HepG2 (cell line): ENCODE results near the gene GALNT18. TPM values are rescaled to one million over a fixed set of nuclear protein-coding genes. Genes with fewer than 3 reads are reported as not detected.

Experiments
- ATAC-seq: fragments of 200-7000 bp; cut with Tn5 transposase; 3 replicates; pipeline ENCODE4 v1.9.1; 2020; ENCODE audit warnings: mild to moderate bottlenecking, moderate library complexity
- BruUV-seq: library from RNA; stranded (reverse); fragments of 400-500 nt; replicated peaks from 2 replicates; lab custom pipeline; 2021; lab: Mats Ljungman, UMichigan
- CTCF ChIA-PET: fragments of 300-600 bp; formaldehyde crosslinking; extraction: SDS; loops from one replicate; lab custom pipeline; 2021; ENCODE audit warnings: low total read pairs, inconsistent platforms, low intra/inter-chr PET ratio; lab: Yijun Ruan, JAX
- POLR2A ChIA-PET: fragments of 350-600 bp; sonication (Branson Sonifier 250); formaldehyde crosslinking; loops from one replicate; lab custom pipeline; 2020; ENCODE audit warnings: antibody characterized with exemption, inconsistent platforms; lab: Yijun Ruan, JAX
- DNase-seq: peaks from one replicate; pipeline ENCODE4 v3.0.0-alpha.2; 2015; ENCODE audit warnings: low spot score
- FAIRE-seq: peaks from 3 replicates; lab custom pipeline; 2011; peaks lifted over from hg19 to GRCh38; lab: Jason Lieb, UNC
- H2AFZ ChIP-seq: one replicate; pipeline ENCODE4 v1.6.1; 2011; ENCODE audit warnings: low read length, inconsistent platforms
- H3K27ac ChIP-seq: fragments of 300-600 bp; 3 replicates; pipeline ENCODE4 v1.8.0; 2011; ENCODE audit warnings: mixed run types, mild to moderate bottlenecking, mixed read lengths, low read length, inconsistent platforms; ENCODE audit not compliant: insufficient read depth; ENCODE audit errors: extremely low read length
- H3K27me3 ChIP-seq, 2 experiments: fragments of 200-600 bp in 1 of 2; 2 replicates in 1 of 2; 3 replicates in 1 of 2; pipeline versions ENCODE4 v1.6.0 to v1.8.0; 2011; ENCODE audit warnings: low read length in 2 of 2, mild to moderate bottlenecking in 2 of 2, moderate library complexity in 2 of 2, inconsistent platforms in 1 of 2; ENCODE audit not compliant: insufficient read depth in 2 of 2, control insufficient read depth in 1 of 2
- H3K36me3 ChIP-seq, 2 experiments: fragments of 200-600 bp in 1 of 2; replicated peaks in 1 of 2; 2 replicates in 1 of 2; 3 replicates in 1 of 2; pipeline versions ENCODE4 v1.5.1 to v1.8.0; 2011; ENCODE audit warnings: low read length in 2 of 2, inconsistent platforms in 1 of 2; ENCODE audit not compliant: insufficient read depth in 2 of 2, control insufficient read depth in 1 of 2
- H3K4me1 ChIP-seq: 2 replicates; pipeline ENCODE4 v1.5.1; 2012; ENCODE audit warnings: low read length, inconsistent platforms; ENCODE audit not compliant: insufficient read depth
- H3K4me2 ChIP-seq: 2 replicates; pipeline ENCODE4 v1.6.0; 2011; ENCODE audit warnings: low read depth, low read length, inconsistent platforms
- H3K4me3 ChIP-seq, 3 experiments: fragments of 200-600 bp in 1 of 3; sonication (generic), shearing (Covaris generic) in 1 of 3; replicated peaks in 1 of 3; 2 replicates each; pipeline ENCODE4 v1.5.1; 2011 to 2016; ENCODE audit warnings: low read length in 3 of 3, inconsistent platforms in 2 of 3, low read depth in 2 of 3, mild to moderate bottlenecking in 2 of 3, control low read depth in 1 of 3, mixed read lengths in 1 of 3; ENCODE audit not compliant: insufficient read depth in 1 of 3
- H3K79me2 ChIP-seq: one replicate; pipeline ENCODE4 v1.6.1; 2011; ENCODE audit warnings: low read length, inconsistent platforms; ENCODE audit not compliant: insufficient read depth
- H3K9ac ChIP-seq: 2 replicates; pipeline ENCODE4 v1.6.0; 2011; ENCODE audit warnings: mild to moderate bottlenecking, low read depth, low read length, inconsistent platforms; ENCODE audit not compliant: insufficient read depth
- H3K9me3 ChIP-seq: 2 replicates; pipeline ENCODE4 v1.5.1; 2012; ENCODE audit warnings: mild to moderate bottlenecking, low read length
- H4K20me1 ChIP-seq: 2 replicates; pipeline ENCODE4 v1.6.0; 2011; ENCODE audit warnings: inconsistent platforms, mild to moderate bottlenecking, low read length, moderate library complexity; ENCODE audit not compliant: insufficient read depth
- DNMT1 ChIP-seq: sonication (generic); formaldehyde crosslinking; IDR thresholded peaks from 2 replicates; pipeline ENCODE4 v1.5.1; 2020; ENCODE audit warnings: mild to moderate bottlenecking, missing genetic modification reagents
- FOXM1 ChIP-seq: sonication (generic); formaldehyde crosslinking; IDR thresholded peaks from 2 replicates; pipeline ENCODE4 v1.5.0; 2020; ENCODE audit warnings: missing genetic modification reagents
- JUNB ChIP-seq: sonication (generic); formaldehyde crosslinking; IDR thresholded peaks from 2 replicates; pipeline ENCODE4 v1.8.0; 2022; ENCODE audit warnings: missing genetic modification reagents, mild to moderate bottlenecking, borderline replicate concordance
- RBM39 ChIP-seq: fragments of 200-400 bp; formaldehyde crosslinking; IDR thresholded peaks from one replicate; pipeline ENCODE4 v1.6.1; 2018; ENCODE audit warnings: antibody characterized with exemption, mild to moderate bottlenecking, low read depth, low read length; ENCODE audit not compliant: poor library complexity, severe bottlenecking
- TBL1XR1 ChIP-seq: fragments of 150-350 bp; IDR thresholded peaks from 2 replicates; pipeline ENCODE4 v1.6.1; 2014; ENCODE audit warnings: borderline replicate concordance, low read length; ENCODE audit not compliant: partially characterized antibody
- YEATS4 ChIP-seq: sonication (generic); formaldehyde crosslinking; IDR thresholded peaks from 2 replicates; pipeline ENCODE4 v1.4.0; 2020; ENCODE audit warnings: missing genetic modification reagents, borderline replicate concordance
- ZNF263 ChIP-seq: sonication (generic); formaldehyde crosslinking; IDR thresholded peaks from 2 replicates; pipeline ENCODE4 v1.4.0; 2020; ENCODE audit warnings: missing genetic modification reagents
- ZNF614 ChIP-seq: IDR thresholded peaks from 2 replicates; pipeline ENCODE4 v1.6.1; 2018; ENCODE audit warnings: missing biosample characterization, missing genetic modification reagents, inconsistent platforms, borderline replicate concordance
- WGBS: methylation state at CpG from one replicate; pipeline ENCODE4 v1.1.6; 2017; ENCODE audit warnings: low lambda C conversion rate; 5-methylcytosine and 5-hydroxymethylcytosine counted together
- in situ Hi-C: cut with HindIII; loops from 2 replicates; pipeline ENCODE4 v1.10.0; 2017; ENCODE audit warnings: low pct_unique_long_range_greater_than_20kb; ENCODE audit not compliant: extremely low pct_ligation_motif_present
- intact Hi-C: fragments of 100-400 bp; cut with micrococcal nuclease; formaldehyde crosslinking; loops from one replicate; pipeline ENCODE4 v1.10.0; 2022; ENCODE audit not compliant: unreplicated experiment
- polyA plus RNA-seq, 8 experiments: library from polyadenylated mRNA; depleted of rRNA in 3 of 8; stranded (reverse) in 7 of 8; unstranded in 1 of 8; fragments of >200 nt; fragmentation: Illumina TruSeq in 4 of 8; extraction: Trizol in 4 of 8; gene quantifications; 2 replicates each; pipeline versions ENCODE4 v1.2.1 to v1.2.3, GENCODE V29; 2011 to 2016; ENCODE audit warnings: low read depth in 4 of 8, missing spikeins in 1 of 8, mixed read lengths in 1 of 8; ENCODE audit not compliant: insufficient read depth in 1 of 8
- total RNA-seq, 5 experiments: library from RNA; depleted of rRNA; stranded (reverse); fragments of >200 nt; fragmentation: Illumina TruSeq; extraction: Trizol; gene quantifications; 2 replicates each; pipeline ENCODE4 v1.2.3, GENCODE V29; 2016; ENCODE audit warnings: low read depth in 1 of 5
- TF ChIP-seq, protein P1 (sequence below): fragments of 450-650 bp; IDR thresholded peaks from 2 replicates; pipeline ENCODE4 v1.6.1; 2017; ENCODE audit warnings: mild to moderate bottlenecking
- TF ChIP-seq, protein P2 (sequence below): IDR thresholded peaks from 2 replicates; pipeline ENCODE4 v1.6.1; 2012; ENCODE audit warnings: inconsistent platforms

Gene GALNT18
- total and polyA plus RNA-seq, 2 of the 13 experiments (the other 11 are each of a cell fraction or from before 2014, with no cell fraction given), result 0.11 TPM; not detected in 1

DNA sequence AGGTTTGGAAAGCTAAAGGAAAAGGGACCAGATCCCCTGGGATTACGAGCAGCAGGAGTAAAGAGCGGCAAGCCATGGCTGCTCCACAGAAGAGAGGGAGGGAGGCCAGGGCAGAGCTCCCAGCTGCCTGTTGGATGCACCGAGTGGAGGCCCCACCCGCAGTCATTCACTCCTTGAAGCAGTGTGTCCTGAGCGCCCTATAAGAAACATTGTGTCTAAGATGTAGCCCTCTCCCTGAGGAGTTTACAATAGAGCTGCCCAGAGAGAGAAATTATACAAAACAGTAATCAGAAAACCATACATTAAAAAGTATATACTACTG lies 214.1 kb downstream of the GALNT18 start (continued):
- TF ChIP-seq FOXM1 (CRISPR knock-in tag), result no peak
- TF ChIP-seq, protein P1, sequence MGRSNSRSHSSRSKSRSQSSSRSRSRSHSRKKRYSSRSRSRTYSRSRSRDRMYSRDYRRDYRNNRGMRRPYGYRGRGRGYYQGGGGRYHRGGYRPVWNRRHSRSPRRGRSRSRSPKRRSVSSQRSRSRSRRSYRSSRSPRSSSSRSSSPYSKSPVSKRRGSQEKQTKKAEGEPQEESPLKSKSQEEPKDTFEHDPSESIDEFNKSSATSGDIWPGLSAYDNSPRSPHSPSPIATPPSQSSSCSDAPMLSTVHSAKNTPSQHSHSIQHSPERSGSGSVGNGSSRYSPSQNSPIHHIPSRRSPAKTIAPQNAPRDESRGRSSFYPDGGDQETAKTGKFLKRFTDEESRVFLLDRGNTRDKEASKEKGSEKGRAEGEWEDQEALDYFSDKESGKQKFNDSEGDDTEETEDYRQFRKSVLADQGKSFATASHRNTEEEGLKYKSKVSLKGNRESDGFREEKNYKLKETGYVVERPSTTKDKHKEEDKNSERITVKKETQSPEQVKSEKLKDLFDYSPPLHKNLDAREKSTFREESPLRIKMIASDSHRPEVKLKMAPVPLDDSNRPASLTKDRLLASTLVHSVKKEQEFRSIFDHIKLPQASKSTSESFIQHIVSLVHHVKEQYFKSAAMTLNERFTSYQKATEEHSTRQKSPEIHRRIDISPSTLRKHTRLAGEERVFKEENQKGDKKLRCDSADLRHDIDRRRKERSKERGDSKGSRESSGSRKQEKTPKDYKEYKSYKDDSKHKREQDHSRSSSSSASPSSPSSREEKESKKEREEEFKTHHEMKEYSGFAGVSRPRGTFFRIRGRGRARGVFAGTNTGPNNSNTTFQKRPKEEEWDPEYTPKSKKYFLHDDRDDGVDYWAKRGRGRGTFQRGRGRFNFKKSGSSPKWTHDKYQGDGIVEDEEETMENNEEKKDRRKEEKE, result no peak
- no peak for TF ChIP-seq DNMT1
- no peak for TF ChIP-seq JUNB (CRISPR knock-in tag)
- TF ChIP-seq, protein P2, sequence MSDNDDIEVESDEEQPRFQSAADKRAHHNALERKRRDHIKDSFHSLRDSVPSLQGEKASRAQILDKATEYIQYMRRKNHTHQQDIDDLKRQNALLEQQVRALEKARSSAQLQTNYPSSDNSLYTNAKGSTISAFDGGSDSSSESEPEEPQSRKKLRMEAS, result no peak
- TF ChIP-seq ZNF614 (CRISPR knock-in tag), result no peak
- no peak for TF ChIP-seq ZNF263
- no peak for TF ChIP-seq YEATS4
- TF ChIP-seq RBM39, result no peak
- TF ChIP-seq, all 625 proteins: peak for 0

DNA sequence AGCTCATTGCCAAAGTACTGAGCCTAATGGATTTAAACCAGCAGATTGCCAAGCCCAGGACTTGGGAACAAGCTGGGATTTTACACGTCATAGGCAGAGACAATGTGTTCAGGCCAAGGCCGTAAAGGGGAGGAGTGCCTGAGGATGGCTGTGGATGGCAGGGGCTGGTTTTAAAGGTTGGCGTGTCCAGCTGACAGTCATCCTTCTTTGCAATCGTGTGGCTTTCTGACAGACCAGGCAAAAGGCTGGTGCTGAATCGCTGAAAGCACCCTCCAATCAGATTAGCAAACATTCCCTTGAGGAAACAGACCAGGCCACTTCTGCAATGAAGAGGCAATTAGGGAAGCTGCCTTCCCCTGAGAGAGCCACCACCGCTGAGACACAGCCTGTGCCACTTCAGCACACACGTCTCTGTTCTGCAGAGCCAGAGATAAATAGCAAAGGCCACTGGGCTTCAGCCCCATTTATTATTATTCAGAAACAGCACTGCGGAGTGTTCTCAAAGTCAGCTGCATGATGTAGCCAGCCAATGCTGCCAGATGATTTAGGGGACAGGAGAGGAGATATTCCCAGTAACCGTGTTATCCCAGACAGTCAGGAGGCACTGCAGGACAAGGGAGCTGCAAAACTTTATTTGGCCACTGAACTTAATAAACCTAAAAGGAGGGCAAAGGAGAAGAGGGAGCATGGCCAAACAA lies 214.6 kb downstream of the GALNT18 start:
- no TSS peak for BruUV-seq
- H3K36me3 ChIP-seq, result no peaks in the 10 kb centered on the region
- in situ Hi-C loops, result no loop called here
- TF ChIP-seq TBL1XR1, result no peak
- TF ChIP-seq, all 625 proteins: peak for 0
- intact Hi-C loops, result no loop called here
- ATAC-seq, result no peak
- no peak overlapping the region for H3K4me3 ChIP-seq
- ChIA-PET POLR2A (no interaction called here), CTCF (no interaction called here)
- no peaks in the 10 kb centered on the region for H3K79me2 ChIP-seq
- no peak overlapping the region for H2AFZ ChIP-seq
- WGBS, result 19% methylated on average over 8 of the region's 9 CpGs
- H3K27ac ChIP-seq, result no peak overlapping the region
- H3K9me3 ChIP-seq, result no peaks in the 10 kb centered on the region
- no peak overlapping the region for H3K9ac ChIP-seq
- H4K20me1 ChIP-seq, result no peaks in the 10 kb centered on the region
- no peak overlapping the region for H3K4me2 ChIP-seq
- no peak for DNase-seq
- no peak for FAIRE-seq
- H3K27me3 ChIP-seq, result peaks cover 2 to 43% of the 10 kb centered on the region in 2 experiments; a peak in 4 of 5 replicates
- no peaks in the 10 kb centered on the region for H3K4me1 ChIP-seq
